ENCODE data around the gene ZSWIM4. TPM values are rescaled to one million over a fixed set of nuclear protein-coding genes. Genes with fewer than 3 reads are reported as not detected.

The ZSWIM4 gene
- polyA plus RNA-seq, 1 of the 3 experiments (the other 2 are of a cell fraction), result 4.7 TPM

- ChIA-PET POLR2A (interaction anchor here (0.5 to 2.1 kb wide), 4 partner anchors 12 to 87 kb away, joined by 3 to 9 read pairs (median 6); no protein-coding TSS in a partner anchor), CTCF (interaction anchor here (1.1 to 8.2 kb wide), 12 partner anchors 9 to 271 kb away, joined by 3 to 133 read pairs (median 13); partner anchors contain the start of genes C19orf53 and MRI1)
- no peaks in the 10 kb centered on the region for H4K20me1 ChIP-seq (ENCODE audit: insufficient read depth)
- peak overlapping the region; percentile 72 for H3K4me2 ChIP-seq
- WGBS (ENCODE audit: low lambda C conversion rate), result 92% methylated on average over 13 of the region's 13 CpGs
- peak overlapping the region; percentile 96; the same call in 1 of the 2 replicates for H3K9ac ChIP-seq
- peak overlapping the region in 1 of 2 experiments; percentile 98; a peak in 2 of 4 replicates for H3K27ac ChIP-seq (ENCODE audit: low read depth in 2 of 2, low read length in 1 of 2)
- H3K9me2 ChIP-seq, result no peaks in the 10 kb centered on the region
- no peak for DNase-seq
- peaks cover 32% of the 10 kb centered on the region for H3F3A ChIP-seq (replicated peaks; ENCODE audit: insufficient read depth)
- peaks cover 9 to 14% of the 10 kb centered on the region in 2 experiments; a peak in 3 of 4 replicates for H3K4me1 ChIP-seq (ENCODE audit: control insufficient read depth in 1 of 2, insufficient read depth in 2 of 2, low read depth in 1 of 2, low read length in 1 of 2)
- H3K36me3 ChIP-seq (replicated peaks in 1 of 2; ENCODE audit: control insufficient read depth in 1 of 2, insufficient read depth in 2 of 2, low read length in 1 of 2), result no peaks in the 10 kb centered on the region
- TF ChIP-seq RCOR1 (IDR thresholded peaks at IDR 0.05; ENCODE audit: low read length) (no peak), ZBTB33 (IDR thresholded peaks at IDR 0.05; ENCODE audit: borderline replicate concordance, low read depth) (no peak), NFIC (IDR thresholded peaks at IDR 0.05; ENCODE audit: borderline replicate concordance) (no peak), EZH2phosphoT487 (IDR thresholded peaks at IDR 0.05; ENCODE audit: borderline replicate concordance, low read depth) (no peak), NRF1 (IDR thresholded peaks at IDR 0.05; ENCODE audit: low read depth, low read length) (no peak), ELF1 (IDR thresholded peaks at IDR 0.05) (no peak), IRF3 (IDR thresholded peaks at IDR 0.05; ENCODE audit: low read depth, low read length) (no peak), YY1 (IDR thresholded peaks at IDR 0.05; ENCODE audit: low read depth) (no peak), USF1 (IDR thresholded peaks at IDR 0.05; ENCODE audit: borderline replicate concordance, low read depth) (no peak), JUND (IDR thresholded peaks at IDR 0.05) (no peak), RFX5 (IDR thresholded peaks at IDR 0.05; ENCODE audit: low read length) (no peak), FOXJ3 (CRISPR knock-in tag; IDR thresholded peaks at IDR 0.05) (no peak), TEAD4 (IDR thresholded peaks at IDR 0.05; ENCODE audit: borderline replicate concordance, insufficient read depth) (no peak), RXRA (IDR thresholded peaks at IDR 0.05; ENCODE audit: borderline replicate concordance, low read depth) (no peak), TCF12 (IDR thresholded peaks at IDR 0.05) (no peak), MXI1 (IDR thresholded peaks at IDR 0.05; ENCODE audit: low read depth, low read length) (no peak), FOSL2 (IDR thresholded peaks at IDR 0.05; ENCODE audit: borderline replicate concordance, low read depth) (no peak), MAX (IDR thresholded peaks at IDR 0.05; ENCODE audit: low read depth) (no peak), FOXM1 (IDR thresholded peaks at IDR 0.05; ENCODE audit: low read depth) (no peak), POLR2AphosphoS5 (IDR thresholded peaks at IDR 0.05; ENCODE audit: low read depth, low read length) (no peak)
- no peak overlapping the region for H2AFZ ChIP-seq (ENCODE audit: low read depth)
- H3K4me3 ChIP-seq (ENCODE audit: low read depth in 2 of 2, low read length in 1 of 2), result no peak overlapping the region
- no peaks in the 10 kb centered on the region for H3K27me3 ChIP-seq (ENCODE audit: insufficient read depth)
- H3K9me3 ChIP-seq, result no peaks in the 10 kb centered on the region
- peaks cover 11% of the 10 kb centered on the region; the same call in 1 of the 2 replicates for H3K79me2 ChIP-seq (ENCODE audit: insufficient read depth)
Measured at GRCh38 chr19:13860679-13861391, 65.6 kb downstream of the ZSWIM4 start.

Data from SK-N-SH (cell line).